H1 (cell line): ENCODE data around the gene SLC66A2.

ENCODE experiments used
- CREB1 ChIP-seq: IDR thresholded peaks from 2 replicates; pipeline ENCODE4 v1.6.1; 2012; ENCODE audit warnings: inconsistent platforms
- FOSL1 ChIP-seq: IDR thresholded peaks from 2 replicates; pipeline ENCODE4 v1.6.1; 2011; ENCODE audit warnings: mild to moderate bottlenecking, low read depth, low read length, moderate library complexity; ENCODE audit not compliant: insufficient read depth
- POLR2AphosphoS5 ChIP-seq: IDR thresholded peaks from 2 replicates; pipeline ENCODE4 v1.6.1; 2011; ENCODE audit warnings: low read depth, low read length
- TAF1 ChIP-seq: IDR thresholded peaks from 2 replicates; pipeline ENCODE4 v1.6.1; 2011; ENCODE audit warnings: mild to moderate bottlenecking, low read depth, low read length
- TF ChIP-seq, protein P1 (sequence below), 3 experiments: IDR thresholded peaks; 1 replicate in 2 of 3; 2 replicates in 1 of 3; pipeline versions ENCODE4 v1.5.1 to v1.6.1; 2011; ENCODE audit warnings: low read length in 3 of 3, mild to moderate bottlenecking in 3 of 3, inconsistent platforms in 2 of 3, low read depth in 1 of 3, moderate library complexity in 1 of 3; ENCODE audit not compliant: insufficient read depth in 1 of 3; ENCODE audit errors: control extremely low read depth in 1 of 3

DNA sequence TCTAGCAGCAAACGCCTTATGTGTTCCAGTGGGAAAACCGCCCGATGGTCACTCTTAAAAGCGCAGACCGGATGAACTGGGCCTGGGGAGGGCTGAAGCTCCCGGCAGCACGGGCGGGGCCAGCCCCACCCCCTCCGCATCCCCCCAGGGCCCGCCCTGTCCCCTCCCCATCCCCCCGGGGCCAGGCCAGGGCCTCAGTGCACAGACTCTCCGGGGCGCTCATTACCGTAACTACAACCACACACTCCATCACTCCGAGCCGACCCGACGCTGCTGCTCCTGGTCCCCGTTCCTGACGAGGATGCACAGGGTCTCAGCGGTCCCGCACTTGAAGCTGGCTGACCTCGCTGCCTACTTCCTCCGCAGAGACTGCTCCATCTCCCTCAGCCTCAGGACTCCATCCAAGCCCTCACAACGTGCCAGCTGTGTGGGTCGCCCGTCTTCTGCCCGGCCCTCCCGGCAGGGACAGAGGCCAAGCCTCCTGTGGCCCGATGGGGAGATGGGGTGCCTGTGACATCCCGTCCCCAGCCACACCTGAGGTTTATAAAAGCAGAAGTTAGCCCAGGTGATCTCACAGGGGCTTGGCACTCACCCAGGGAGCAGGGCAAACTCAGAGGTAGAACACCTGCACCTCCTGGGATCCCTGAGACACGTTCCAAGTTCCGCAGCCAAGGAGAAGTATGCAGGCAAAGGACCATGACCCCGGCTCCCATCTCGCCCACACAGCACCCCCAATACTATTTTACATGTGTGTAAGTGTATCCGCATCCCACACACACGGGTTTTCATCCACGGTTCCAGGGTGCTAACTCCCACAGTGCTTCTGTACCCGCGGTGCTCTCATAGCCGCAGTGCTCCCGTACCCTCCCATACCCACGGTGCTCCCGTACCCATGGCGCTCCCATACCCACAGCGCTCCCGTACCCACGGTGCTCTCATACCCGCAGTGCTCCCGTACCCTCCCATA lies 36.0 kb downstream of the SLC66A2 start:
- TF ChIP-seq POLR2AphosphoS5 = no peak
- TF ChIP-seq CREB1 = no peak
- TF ChIP-seq, protein P1, sequence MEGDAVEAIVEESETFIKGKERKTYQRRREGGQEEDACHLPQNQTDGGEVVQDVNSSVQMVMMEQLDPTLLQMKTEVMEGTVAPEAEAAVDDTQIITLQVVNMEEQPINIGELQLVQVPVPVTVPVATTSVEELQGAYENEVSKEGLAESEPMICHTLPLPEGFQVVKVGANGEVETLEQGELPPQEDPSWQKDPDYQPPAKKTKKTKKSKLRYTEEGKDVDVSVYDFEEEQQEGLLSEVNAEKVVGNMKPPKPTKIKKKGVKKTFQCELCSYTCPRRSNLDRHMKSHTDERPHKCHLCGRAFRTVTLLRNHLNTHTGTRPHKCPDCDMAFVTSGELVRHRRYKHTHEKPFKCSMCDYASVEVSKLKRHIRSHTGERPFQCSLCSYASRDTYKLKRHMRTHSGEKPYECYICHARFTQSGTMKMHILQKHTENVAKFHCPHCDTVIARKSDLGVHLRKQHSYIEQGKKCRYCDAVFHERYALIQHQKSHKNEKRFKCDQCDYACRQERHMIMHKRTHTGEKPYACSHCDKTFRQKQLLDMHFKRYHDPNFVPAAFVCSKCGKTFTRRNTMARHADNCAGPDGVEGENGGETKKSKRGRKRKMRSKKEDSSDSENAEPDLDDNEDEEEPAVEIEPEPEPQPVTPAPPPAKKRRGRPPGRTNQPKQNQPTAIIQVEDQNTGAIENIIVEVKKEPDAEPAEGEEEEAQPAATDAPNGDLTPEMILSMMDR (IDR thresholded peaks at IDR 0.05; ENCODE audit: control extremely low read depth in 1 of 3, insufficient read depth in 1 of 3, low read depth in 1 of 3, low read length in 3 of 3) = no peak
- no peak for TF ChIP-seq FOSL1
- no peak for TF ChIP-seq TAF1
